Muscle layer of duodenum (tissue), 2 donors: Measurements from ENCODE around the gene DEXI.

Source experiments
- H3K27ac ChIP-seq: one replicate; pipeline ENCODE4 v1.7.0; 2013; ENCODE audit warnings: mild to moderate bottlenecking, low read length
- H3K27me3 ChIP-seq: one replicate; pipeline ENCODE4 v1.7.0; 2013; ENCODE audit warnings: low read depth, mild to moderate bottlenecking, control low read depth, low read length
- H3K36me3 ChIP-seq, 2 donors: one replicate each; pipeline ENCODE4 v1.7.0; 2013; ENCODE audit warnings: low read length in 2 of 2, control low read depth in 1 of 2, mild to moderate bottlenecking in 1 of 2; ENCODE audit not compliant: insufficient read depth in 2 of 2, control insufficient read depth in 1 of 2
- H3K4me1 ChIP-seq, 2 donors: one replicate each; pipeline ENCODE4 v1.7.0; 2013; ENCODE audit warnings: low read length in 2 of 2, mild to moderate bottlenecking in 2 of 2, control low read depth in 1 of 2, moderate library complexity in 1 of 2; ENCODE audit not compliant: insufficient read depth in 2 of 2, control insufficient read depth in 1 of 2
- H3K4me3 ChIP-seq, 2 donors: one replicate each; pipeline ENCODE4 v1.7.0; 2013; ENCODE audit warnings: low read length in 2 of 2, low read depth in 1 of 2, mild to moderate bottlenecking in 1 of 2
- H3K9me3 ChIP-seq, 2 donors: one replicate each; pipeline ENCODE4 v1.7.0; 2013; ENCODE audit warnings: low read length in 2 of 2, control low read depth in 1 of 2, mild to moderate bottlenecking in 1 of 2; ENCODE audit not compliant: control insufficient read depth in 1 of 2
- donor health status: healthy.

DEXI gene

DNA sequence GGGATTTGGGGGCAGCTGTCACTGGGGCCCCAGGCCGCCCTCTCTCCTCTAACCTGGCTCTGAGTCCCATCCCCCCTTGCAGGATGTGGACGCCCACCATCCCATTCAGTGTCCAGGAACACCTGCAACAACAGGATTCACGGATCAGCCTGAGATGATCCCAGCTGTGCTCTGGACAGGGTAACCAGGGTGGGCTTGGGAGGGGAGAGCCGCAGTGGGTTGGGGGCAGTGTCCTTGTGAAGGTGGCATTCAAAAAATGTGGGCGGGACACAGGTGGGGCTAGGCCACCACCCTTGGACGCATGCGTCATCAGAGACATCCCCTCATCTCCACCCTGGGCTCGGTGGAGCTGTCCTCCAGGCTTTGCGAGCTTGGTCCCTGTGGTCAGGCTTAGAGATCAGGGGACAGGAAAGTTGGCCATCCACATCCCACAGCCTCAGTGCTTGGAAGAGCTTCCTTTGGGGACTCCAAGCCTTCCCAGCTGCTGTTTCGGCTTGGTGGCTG, 19.1 kb downstream of the DEXI start:
- Histone ChIP-seq H3K27me3 (no peaks in the 10 kb centered on the region), H3K4me3 (no peak overlapping the region), H3K4me1 (peaks cover 0 to 10% of the 10 kb centered on the region in 2 donors), H3K36me3 (peaks cover 34 to 47% of the 10 kb centered on the region in 2 donors), H3K27ac (no peak overlapping the region), H3K9me3 (peaks cover 0 to 4% of the 10 kb centered on the region in 2 donors)

- peaks cover 28 to 41% of the 10 kb centered on the region in 2 donors for H3K36me3 ChIP-seq
- H3K27me3 ChIP-seq, result no peaks in the 10 kb centered on the region
- H3K9me3 ChIP-seq, result peaks cover 0 to 4% of the 10 kb centered on the region in 2 donors
- no peak overlapping the region for H3K4me3 ChIP-seq
- H3K4me1 ChIP-seq, result peaks cover 0 to 10% of the 10 kb centered on the region in 2 donors
- H3K27ac ChIP-seq, result no peak overlapping the region
These were observed 19.7 kb downstream of the DEXI start for GRCh38 chr16:10922328-10923145.

DNA sequence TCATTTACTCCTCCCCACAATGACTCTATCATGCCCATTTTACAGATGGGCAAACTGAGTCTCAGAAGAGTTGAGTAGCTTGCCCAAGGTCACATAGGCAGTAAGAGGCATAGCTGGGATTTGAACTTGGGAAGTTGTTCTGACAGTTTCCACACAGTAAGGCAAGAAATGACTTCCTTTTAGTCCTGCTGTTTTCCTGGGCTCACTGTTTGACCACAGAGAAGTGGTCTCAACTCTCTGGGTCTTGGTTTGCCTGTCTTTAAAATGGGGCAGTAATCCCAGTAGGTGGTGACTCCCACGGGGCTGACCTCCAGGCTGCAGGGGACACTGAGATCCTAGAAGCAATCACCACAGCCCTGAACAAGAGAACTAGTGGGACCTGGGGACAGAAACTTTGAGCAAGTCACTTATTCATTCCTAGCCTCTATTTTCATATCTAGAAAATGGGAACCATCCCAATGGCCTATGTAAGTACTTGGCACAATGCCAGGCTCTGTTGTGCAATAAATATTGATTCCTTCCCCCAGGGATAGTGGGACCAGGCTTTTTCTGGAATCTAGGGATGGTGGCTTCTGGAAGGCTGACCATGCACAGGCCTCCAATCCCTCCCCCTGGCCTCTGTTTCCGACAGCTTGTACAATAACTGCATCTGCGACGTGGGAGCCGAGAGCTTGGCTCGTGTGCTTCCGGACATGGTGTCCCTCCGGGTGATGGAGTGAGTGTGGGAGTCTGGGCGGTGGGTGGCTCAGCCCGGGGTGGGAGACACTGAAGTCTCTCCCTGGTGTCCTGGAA, 20.5 kb downstream of the DEXI start:
- Histone ChIP-seq H3K4me1 (peaks cover 0 to 10% of the 10 kb centered on the region in 2 donors), H3K36me3 (peaks cover 20 to 36% of the 10 kb centered on the region in 2 donors), H3K27ac (no peak overlapping the region), H3K4me3 (no peak overlapping the region), H3K27me3 (no peaks in the 10 kb centered on the region), H3K9me3 (peaks cover 0 to 4% of the 10 kb centered on the region in 2 donors)

- H3K27ac ChIP-seq, result no peak overlapping the region
- peaks cover 14 to 32% of the 10 kb centered on the region in 2 donors for H3K36me3 ChIP-seq
- no peak overlapping the region for H3K4me3 ChIP-seq
- H3K9me3 ChIP-seq, result peaks cover 0 to 4% of the 10 kb centered on the region in 2 donors
- no peaks in the 10 kb centered on the region for H3K27me3 ChIP-seq
- peaks cover 0 to 10% of the 10 kb centered on the region in 2 donors for H3K4me1 ChIP-seq
These were observed 21.4 kb downstream of the DEXI start for GRCh38 chr16:10920726-10921427.

- Histone ChIP-seq H3K27me3 (no peaks in the 10 kb centered on the region), H3K27ac (no peak overlapping the region), H3K36me3 (peaks cover 0 to 22% of the 10 kb centered on the region in 2 donors), H3K4me1 (peaks cover 0 to 10% of the 10 kb centered on the region in 2 donors), H3K4me3 (no peak overlapping the region), H3K9me3 (no peaks in the 10 kb centered on the region)
These were observed 23.3 kb downstream of the DEXI start for GRCh38 chr16:10919003-10919351.

GRCh38 chr16:10918294-10919002, 23.8 kb downstream of the DEXI start:
- peak overlapping the region; percentile 33 for H3K27ac ChIP-seq

GRCh38 chr16:10916534-10916933, 25.7 kb downstream of the DEXI start:
- Histone ChIP-seq H3K4me1 (no peaks in the 10 kb centered on the region), H3K36me3 (peaks cover 0 to 7% of the 10 kb centered on the region in 2 donors), H3K27me3 (no peaks in the 10 kb centered on the region), H3K27ac (no peak overlapping the region), H3K4me3 (no peak overlapping the region), H3K9me3 (no peaks in the 10 kb centered on the region)

More at GRCh38 chr16:10918294-10919002, 23.8 kb downstream of the DEXI start:
- H3K4me3 ChIP-seq, result no peak overlapping the region
- H3K36me3 ChIP-seq, result peaks cover 0 to 18% of the 10 kb centered on the region in 2 donors
- H3K9me3 ChIP-seq, result no peaks in the 10 kb centered on the region
- no peaks in the 10 kb centered on the region for H3K27me3 ChIP-seq
- H3K4me1 ChIP-seq, result peaks cover 0 to 10% of the 10 kb centered on the region in 2 donors

GRCh38 chr16:10911267-10911666, 31.0 kb downstream of the DEXI start:
- peaks cover 4 to 8% of the 10 kb centered on the region in 2 donors for H3K36me3 ChIP-seq

GRCh38 chr16:10907757-10908045, 34.6 kb downstream of the DEXI start:
- no peak overlapping the region for H3K27ac ChIP-seq

More at GRCh38 chr16:10911267-10911666, 31.0 kb downstream of the DEXI start:
- Histone ChIP-seq H3K4me1 (no peaks in the 10 kb centered on the region), H3K27ac (no peak overlapping the region), H3K27me3 (no peaks in the 10 kb centered on the region), H3K9me3 (no peaks in the 10 kb centered on the region), H3K4me3 (no peak overlapping the region)

DNA sequence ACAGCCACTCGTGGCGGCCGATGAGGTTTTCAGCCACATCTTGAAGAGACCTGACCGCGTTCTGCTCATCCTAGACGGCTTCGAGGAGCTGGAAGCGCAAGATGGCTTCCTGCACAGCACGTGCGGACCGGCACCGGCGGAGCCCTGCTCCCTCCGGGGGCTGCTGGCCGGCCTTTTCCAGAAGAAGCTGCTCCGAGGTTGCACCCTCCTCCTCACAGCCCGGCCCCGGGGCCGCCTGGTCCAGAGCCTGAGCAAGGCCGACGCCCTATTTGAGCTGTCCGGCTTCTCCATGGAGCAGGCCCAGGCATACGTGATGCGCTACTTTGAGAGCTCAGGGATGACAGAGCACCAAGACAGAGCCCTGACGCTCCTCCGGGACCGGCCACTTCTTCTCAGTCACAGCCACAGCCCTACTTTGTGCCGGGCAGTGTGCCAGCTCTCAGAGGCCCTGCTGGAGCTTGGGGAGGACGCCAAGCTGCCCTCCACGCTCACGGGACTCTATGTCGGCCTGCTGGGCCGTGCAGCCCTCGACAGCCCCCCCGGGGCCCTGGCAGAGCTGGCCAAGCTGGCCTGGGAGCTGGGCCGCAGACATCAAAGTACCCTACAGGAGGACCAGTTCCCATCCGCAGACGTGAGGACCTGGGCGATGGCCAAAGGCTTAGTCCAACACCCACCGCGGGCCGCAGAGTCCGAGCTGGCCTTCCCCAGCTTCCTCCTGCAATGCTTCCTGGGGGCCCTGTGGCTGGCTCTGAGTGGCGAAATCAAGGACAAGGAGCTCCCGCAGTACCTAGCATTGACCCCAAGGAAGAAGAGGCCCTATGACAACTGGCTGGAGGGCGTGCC, 35.1 kb downstream of the DEXI start:
- peaks cover 13 to 18% of the 10 kb centered on the region in 2 donors for H3K36me3 ChIP-seq
- no peak overlapping the region for H3K27ac ChIP-seq
- no peaks in the 10 kb centered on the region for H3K27me3 ChIP-seq
- H3K4me1 ChIP-seq, result no peaks in the 10 kb centered on the region
- peaks cover 0 to 9% of the 10 kb centered on the region in 2 donors for H3K9me3 ChIP-seq
- H3K4me3 ChIP-seq, result no peak overlapping the region

More at GRCh38 chr16:10907757-10908045, 34.6 kb downstream of the DEXI start:
- peaks cover 12 to 13% of the 10 kb centered on the region in 2 donors for H3K36me3 ChIP-seq
- peaks cover 0 to 7% of the 10 kb centered on the region in 2 donors for H3K9me3 ChIP-seq
- no peaks in the 10 kb centered on the region for H3K27me3 ChIP-seq
- no peaks in the 10 kb centered on the region for H3K4me1 ChIP-seq
- H3K4me3 ChIP-seq, result no peak overlapping the region
